Thyroid gland (tissue), 4 donors: ENCODE results near the gene HHIP.

ENCODE experiments used
- POLR2A ChIP-seq, 2 donors: fragments of 450-650 bp; IDR thresholded peaks; one replicate each; pipeline ENCODE4 v1.6.1; 2017; ENCODE audit warnings: antibody characterized with exemption in 2 of 2, mild to moderate bottlenecking in 2 of 2, moderate library complexity in 1 of 2
- TF ChIP-seq, protein P1 (sequence below), 6 experiments: fragments of 200-600 bp in 3 of 6; fragments of 450-650 bp in 3 of 6; sonication (generic) in 3 of 6; IDR thresholded peaks; one replicate each; pipeline ENCODE4 v1.5.1; 2016 to 2019; ENCODE audit warnings: antibody characterized with exemption in 6 of 6, mild to moderate bottlenecking in 2 of 6, inconsistent platforms in 1 of 6, moderate library complexity in 1 of 6

DNA sequence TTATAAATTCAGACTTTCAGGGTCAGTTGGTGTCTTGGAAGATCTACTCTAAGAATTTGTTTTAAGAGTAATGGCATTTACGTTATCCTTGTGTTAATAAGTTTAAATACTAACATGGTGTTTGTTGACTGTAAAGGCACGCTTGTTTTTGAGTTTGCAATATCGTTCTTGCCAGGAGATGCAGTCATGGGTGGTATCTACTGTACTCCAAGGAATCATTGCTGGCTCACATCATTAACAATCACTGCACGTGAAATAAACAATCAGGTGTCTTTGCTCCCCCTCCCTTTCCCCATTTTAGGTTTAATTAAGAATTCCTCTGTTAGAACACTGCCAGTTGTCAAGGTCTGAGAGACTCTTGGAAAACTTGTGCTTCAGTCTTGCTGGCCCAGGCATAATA, 1.6 kb downstream of the HHIP start:
- TF ChIP-seq, protein P1, sequence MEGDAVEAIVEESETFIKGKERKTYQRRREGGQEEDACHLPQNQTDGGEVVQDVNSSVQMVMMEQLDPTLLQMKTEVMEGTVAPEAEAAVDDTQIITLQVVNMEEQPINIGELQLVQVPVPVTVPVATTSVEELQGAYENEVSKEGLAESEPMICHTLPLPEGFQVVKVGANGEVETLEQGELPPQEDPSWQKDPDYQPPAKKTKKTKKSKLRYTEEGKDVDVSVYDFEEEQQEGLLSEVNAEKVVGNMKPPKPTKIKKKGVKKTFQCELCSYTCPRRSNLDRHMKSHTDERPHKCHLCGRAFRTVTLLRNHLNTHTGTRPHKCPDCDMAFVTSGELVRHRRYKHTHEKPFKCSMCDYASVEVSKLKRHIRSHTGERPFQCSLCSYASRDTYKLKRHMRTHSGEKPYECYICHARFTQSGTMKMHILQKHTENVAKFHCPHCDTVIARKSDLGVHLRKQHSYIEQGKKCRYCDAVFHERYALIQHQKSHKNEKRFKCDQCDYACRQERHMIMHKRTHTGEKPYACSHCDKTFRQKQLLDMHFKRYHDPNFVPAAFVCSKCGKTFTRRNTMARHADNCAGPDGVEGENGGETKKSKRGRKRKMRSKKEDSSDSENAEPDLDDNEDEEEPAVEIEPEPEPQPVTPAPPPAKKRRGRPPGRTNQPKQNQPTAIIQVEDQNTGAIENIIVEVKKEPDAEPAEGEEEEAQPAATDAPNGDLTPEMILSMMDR (IDR thresholded peaks at IDR 0.05): no peak
- no peak for TF ChIP-seq POLR2A (IDR thresholded peaks at IDR 0.05)
